ENCODE data around the gene TSPAN17. TPM values are rescaled to one million over a fixed set of nuclear protein-coding genes. Genes with fewer than 3 reads are reported as not detected.

Gene TSPAN17
- total and polyA plus RNA-seq, 12 donors: 25.8 to 106 (median 52.8) TPM

GRCh38 chr5:176603091-176603490 lies 44.2 kb upstream of the TSPAN17 start:
- no peak overlapping the region for H3K4me3 ChIP-seq
- peaks cover 3% of the 10 kb centered on the region for H3K27me3 ChIP-seq
- 20 to 70% (median 50%) methylated on average over 2 of the region's 2 CpGs for WGBS, 4 donors
- no peaks in the 10 kb centered on the region for H3K36me3 ChIP-seq (replicated peaks in 1 of 2)
- TF ChIP-seq POLR2A (IDR thresholded peaks at IDR 0.05) (no peak), CTCF (IDR thresholded peaks at IDR 0.05) (no peak)
- H3K27ac ChIP-seq: no peak overlapping the region
- intact Hi-C loops (cut with DNase I): no loop called here
- DNase-seq: no peak
- no peaks in the 10 kb centered on the region for H3K4me1 ChIP-seq (replicated peaks in 1 of 2)
- H3K9me3 ChIP-seq (replicated peaks in 1 of 3): no peaks in the 10 kb centered on the region

- peaks cover 7 to 9% of the 10 kb centered on the region in 2 donors for H3K4me1 ChIP-seq (replicated peaks in 1 of 2)
Measured at GRCh38 chr5:176606032-176606431, 41.3 kb upstream of the TSPAN17 start.

GRCh38 chr5:176606875-176607274 lies 40.4 kb upstream of the TSPAN17 start:
- H3K27me3 ChIP-seq: no peaks in the 10 kb centered on the region
- H3K36me3 ChIP-seq (replicated peaks in 1 of 2): no peaks in the 10 kb centered on the region
- H3K4me3 ChIP-seq: no peak overlapping the region
- no peak for TF ChIP-seq CTCF (IDR thresholded peaks at IDR 0.05)
- TF ChIP-seq POLR2A (IDR thresholded peaks at IDR 0.05): no peak
- H3K9me3 ChIP-seq (replicated peaks in 1 of 3): no peaks in the 10 kb centered on the region
- peaks cover 7 to 9% of the 10 kb centered on the region in 2 donors for H3K4me1 ChIP-seq (replicated peaks in 1 of 2)
- H3K27ac ChIP-seq: no peak overlapping the region
- intact Hi-C loops (cut with DNase I): no loop called here
- no peak for DNase-seq
- 73 to 100% (median 97%) methylated on average over 3 of the region's 3 CpGs for WGBS, 4 donors

More at GRCh38 chr5:176606032-176606431, 41.3 kb upstream of the TSPAN17 start:
- H3K27me3 ChIP-seq: no peaks in the 10 kb centered on the region
- no peak for DNase-seq
- TF ChIP-seq POLR2A (IDR thresholded peaks at IDR 0.05) (no peak), CTCF (IDR thresholded peaks at IDR 0.05) (no peak)
- 71 to 86% (median 75%) methylated on average over 2 to 3 of the region's 3 CpGs for WGBS, 4 donors
- no peak overlapping the region for H3K27ac ChIP-seq
- no peak overlapping the region for H3K4me3 ChIP-seq
- intact Hi-C loops (cut with DNase I): no loop called here
- no peaks in the 10 kb centered on the region for H3K9me3 ChIP-seq (replicated peaks in 1 of 3)
- no peaks in the 10 kb centered on the region for H3K36me3 ChIP-seq (replicated peaks in 1 of 2)

- Histone ChIP-seq H3K27me3 (no peaks in the 10 kb centered on the region), H3K9me3 (replicated peaks in 1 of 3) (no peaks in the 10 kb centered on the region), H3K27ac (no peak overlapping the region), H3K4me3 (no peak overlapping the region), H3K4me1 (replicated peaks in 1 of 2) (peaks cover 7 to 9% of the 10 kb centered on the region in 2 donors), H3K36me3 (replicated peaks in 1 of 2) (no peaks in the 10 kb centered on the region)
- 88 to 94% (median 93%) methylated on average over 2 to 4 of the region's 4 CpGs for WGBS, 4 donors
- no peak for TF ChIP-seq POLR2A (IDR thresholded peaks at IDR 0.05)
- TF ChIP-seq CTCF (IDR thresholded peaks at IDR 0.05): no peak
- intact Hi-C loops (cut with DNase I): no loop called here
- no peak for DNase-seq
Measured at GRCh38 chr5:176608142-176608705, 39.1 kb upstream of the TSPAN17 start.
